ENCODE measurements around the gene RAB11B.
A peak's percentile ranks its signal among the peaks of the same experiment; 100 is the strongest.
"Not testable (repeated sequence)": the region's sequence is repeated elsewhere in the genome, so short reads cannot be mapped to it uniquely, and the experiment has no call there.

The RAB11B gene

GRCh38 chr19:8370176-8371010, 19.8 kb upstream of the RAB11B start:
- no peak for DNase-seq (ENCODE audit: low read depth)

GRCh38 chr19:8371011-8371804, 19.0 kb upstream of the RAB11B start:
- DNase-seq (ENCODE audit: low read depth) = no peak

DNA sequence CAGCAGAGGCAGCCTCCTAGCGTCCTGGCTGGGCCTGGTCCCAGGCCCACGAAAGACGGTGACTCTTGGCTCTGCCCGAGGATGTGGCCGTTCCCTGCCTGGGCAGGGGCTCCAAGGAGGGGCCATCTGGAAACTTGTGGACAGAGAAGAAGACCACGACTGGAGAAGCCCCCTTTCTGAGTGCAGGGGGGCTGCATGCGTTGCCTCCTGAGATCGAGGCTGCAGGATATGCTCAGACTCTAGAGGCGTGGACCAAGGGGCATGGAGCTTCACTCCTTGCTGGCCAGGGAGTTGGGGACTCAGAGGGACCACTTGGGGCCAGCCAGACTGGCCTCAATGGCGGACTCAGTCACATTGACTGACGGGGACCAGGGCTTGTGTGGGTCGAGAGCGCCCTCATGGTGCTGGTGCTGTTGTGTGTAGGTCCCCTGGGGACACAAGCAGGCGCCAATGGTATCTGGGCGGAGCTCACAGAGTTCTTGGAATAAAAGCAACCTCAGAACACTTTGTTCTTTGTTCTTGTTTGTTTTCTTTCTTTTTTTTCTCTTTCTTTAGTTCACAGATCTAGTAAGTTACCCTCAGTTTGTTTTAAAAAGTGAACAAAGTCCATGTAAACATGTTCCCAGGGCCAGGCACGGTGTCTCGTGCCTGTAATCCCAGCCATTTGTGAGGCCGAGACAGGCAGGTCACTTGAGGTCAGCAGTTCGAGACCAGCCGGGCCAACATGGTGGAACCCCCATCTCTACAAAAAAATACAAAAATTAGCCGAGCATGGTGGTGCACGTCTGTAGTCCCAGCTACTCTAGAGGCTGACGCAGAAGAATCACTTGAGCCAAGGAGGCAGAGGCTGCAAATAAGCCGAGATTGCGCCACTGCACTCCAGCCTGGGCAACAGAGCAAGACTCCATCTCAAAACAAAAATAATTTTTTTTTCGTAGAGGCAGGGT, 16.0 kb upstream of the RAB11B start:
- DNase-seq (ENCODE audit: low read depth) = no peak

DNA sequence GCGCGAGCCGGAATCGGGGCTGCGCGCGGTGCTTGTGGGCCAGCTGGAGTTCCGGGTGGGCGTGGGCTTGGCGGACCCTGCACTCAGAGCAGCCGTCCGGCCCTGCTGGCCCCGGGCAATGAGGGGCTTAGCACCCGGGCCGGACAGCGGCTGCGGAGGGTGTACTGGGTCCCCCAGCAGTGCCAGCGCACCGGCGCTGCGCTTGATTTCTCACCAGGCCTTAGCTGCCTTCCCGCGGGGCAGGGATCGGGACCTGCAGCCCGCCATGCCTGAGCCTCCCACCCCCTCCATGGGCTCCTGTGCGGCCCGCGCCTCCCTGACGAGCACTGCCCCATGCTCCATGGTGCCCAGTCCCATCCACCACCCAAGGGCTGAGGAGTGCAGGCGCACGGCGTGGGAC, 14.4 kb upstream of the RAB11B start:
- DNase-seq (ENCODE audit: low read depth) = not testable (repeated sequence)

- not testable (repeated sequence) for DNase-seq (ENCODE audit: low read depth)
Observed at GRCh38 chr19:8376373-8376974, 13.7 kb upstream of the RAB11B start.

GRCh38 chr19:8377598-8377997, 12.6 kb upstream of the RAB11B start:
- no peak for DNase-seq (ENCODE audit: low read depth)

- not testable (repeated sequence) for DNase-seq (ENCODE audit: low read depth)
Observed at GRCh38 chr19:8379156-8379891, 10.8 kb upstream of the RAB11B start.

DNA sequence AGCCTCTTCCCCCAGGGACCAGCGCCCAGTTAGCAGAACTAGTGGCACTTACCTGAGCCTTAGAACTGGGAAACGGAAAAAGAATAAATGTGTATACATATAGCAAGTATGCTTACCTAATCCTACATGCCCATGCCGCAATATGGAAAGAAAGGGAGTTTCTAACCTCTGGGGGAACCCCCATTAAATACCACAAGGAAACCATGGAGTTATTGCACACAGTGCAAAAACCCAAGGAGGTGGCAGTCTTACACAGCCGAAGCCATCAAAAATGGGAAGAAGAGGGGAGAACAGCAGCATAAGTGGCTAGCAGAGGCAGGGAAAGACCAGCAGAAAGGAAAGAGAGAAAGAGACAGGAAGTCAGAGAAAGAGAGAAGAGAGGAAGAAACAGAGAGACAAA, 5.6 kb upstream of the RAB11B start:
- DNase-seq (ENCODE audit: low read depth) = not testable (repeated sequence)

DNA sequence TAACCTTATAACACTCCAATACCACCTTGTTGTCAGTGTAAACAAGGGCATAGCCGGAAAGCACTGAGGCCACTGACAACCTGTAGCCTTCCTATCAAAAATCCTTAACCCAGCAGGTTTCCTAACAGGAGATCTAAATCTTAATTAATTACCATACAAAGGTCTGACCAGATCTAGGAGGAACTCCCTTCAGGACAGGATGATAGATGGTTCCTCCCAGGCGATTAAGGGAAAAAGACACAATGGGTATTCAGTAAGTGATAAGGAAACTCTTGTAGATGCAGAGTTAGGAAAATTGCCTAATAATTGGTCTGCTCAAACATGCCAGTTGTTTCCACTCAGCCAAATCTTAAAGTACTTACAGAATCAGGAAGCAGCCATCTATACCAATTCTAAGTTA, 5.1 kb upstream of the RAB11B start:
- not testable (repeated sequence) for DNase-seq (ENCODE audit: low read depth)

- DNase-seq (ENCODE audit: low read depth) = not testable (repeated sequence)
Observed at GRCh38 chr19:8385566-8385965, 4.6 kb upstream of the RAB11B start.

- not testable (repeated sequence) for DNase-seq (ENCODE audit: low read depth)
Observed at GRCh38 chr19:8386419-8386818, 3.7 kb upstream of the RAB11B start.

GRCh38 chr19:8386990-8387389, 3.2 kb upstream of the RAB11B start:
- DNase-seq (ENCODE audit: low read depth) = no peak

DNA sequence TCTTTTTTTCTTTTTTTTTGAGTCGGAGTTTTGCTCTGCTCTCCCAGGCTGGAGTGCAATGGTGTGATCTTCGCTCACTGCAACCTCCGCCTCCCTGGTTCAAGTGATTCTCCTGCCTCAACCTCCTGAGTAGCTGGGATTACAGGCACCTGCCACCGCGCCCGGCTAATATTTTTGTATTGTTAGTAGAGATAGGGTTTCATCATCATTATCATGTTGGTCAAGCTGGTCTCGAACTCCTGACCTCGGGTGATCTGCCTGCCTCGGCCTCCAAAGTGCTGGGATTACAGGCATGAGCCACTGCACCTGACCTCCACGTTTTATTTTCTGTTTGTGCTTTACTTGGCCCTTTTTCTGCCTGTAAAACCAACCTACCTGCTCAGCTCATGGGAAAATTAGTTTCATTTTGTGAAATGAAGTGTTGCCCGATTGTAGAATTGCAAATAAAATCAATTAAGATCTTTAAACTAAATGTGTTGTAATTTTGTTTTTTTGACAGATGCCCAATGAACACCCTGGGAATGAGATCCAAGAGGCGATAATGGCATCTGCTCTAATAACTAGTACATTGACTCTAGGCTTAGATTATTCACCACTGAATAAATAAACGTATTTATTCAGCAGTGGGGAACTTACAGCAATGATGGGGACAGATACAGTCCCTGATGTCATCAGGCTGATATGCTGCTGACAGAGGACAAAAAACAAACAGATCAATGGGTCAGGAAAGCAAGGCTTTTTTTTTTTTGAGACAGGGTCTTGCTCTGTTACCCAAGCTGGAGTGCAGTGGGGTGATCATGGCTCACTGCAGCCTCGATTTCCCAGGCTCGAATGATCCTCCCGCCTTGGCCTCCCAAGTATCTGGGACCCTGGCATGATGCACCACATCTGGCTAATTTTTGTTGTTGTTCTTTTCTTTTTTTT, 2.2 kb upstream of the RAB11B start:
- no peak for DNase-seq (ENCODE audit: low read depth)

- no peak for DNase-seq (ENCODE audit: low read depth)
Observed at GRCh38 chr19:8388612-8388958, 1.6 kb upstream of the RAB11B start.

- DNase-seq (ENCODE audit: low read depth) = peak; percentile 95
Observed at GRCh38 chr19:8390617-8390981, 439 bp downstream of the RAB11B start.

DNA sequence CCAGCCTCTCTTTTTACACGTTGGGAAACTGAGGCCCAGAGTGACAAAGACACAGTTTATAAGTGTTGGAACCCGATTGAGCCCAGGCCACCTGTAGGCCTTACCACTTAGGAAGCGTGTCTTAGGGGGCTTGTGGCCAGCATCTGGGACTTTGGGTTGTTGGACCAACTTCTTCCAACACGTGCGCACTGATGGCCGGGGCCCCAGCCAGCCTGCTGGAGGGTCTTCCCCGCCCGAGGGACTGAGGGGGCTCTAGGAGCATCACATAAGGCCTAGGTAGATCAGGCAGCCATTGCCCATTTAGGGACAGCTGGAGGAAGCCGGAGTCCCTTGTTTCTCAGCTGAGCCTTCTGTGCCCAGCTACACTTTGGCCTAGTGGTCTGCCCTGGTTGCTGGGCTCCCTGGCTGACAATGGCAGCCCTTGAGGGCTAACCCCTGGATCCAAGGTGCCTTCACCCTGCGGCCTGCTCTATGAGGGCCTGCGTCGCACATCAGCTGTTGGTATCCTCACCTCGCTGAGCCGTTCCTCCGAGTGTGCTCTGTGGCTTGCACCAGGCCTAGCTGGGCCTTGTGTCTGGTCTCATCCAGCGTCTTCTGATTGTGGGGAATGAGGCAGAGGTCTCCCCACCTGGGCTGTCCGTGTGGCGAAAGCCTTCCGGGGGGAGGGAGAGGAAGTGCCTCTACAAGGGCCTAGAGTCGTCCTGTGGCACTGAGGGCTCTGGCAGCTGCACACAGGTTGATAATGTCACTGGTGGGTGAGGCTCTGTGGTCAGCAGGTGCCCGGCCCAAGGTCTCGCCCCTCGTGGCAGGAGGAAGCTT, 1.2 kb downstream of the RAB11B start:
- no peak for DNase-seq (ENCODE audit: low read depth)

DNA sequence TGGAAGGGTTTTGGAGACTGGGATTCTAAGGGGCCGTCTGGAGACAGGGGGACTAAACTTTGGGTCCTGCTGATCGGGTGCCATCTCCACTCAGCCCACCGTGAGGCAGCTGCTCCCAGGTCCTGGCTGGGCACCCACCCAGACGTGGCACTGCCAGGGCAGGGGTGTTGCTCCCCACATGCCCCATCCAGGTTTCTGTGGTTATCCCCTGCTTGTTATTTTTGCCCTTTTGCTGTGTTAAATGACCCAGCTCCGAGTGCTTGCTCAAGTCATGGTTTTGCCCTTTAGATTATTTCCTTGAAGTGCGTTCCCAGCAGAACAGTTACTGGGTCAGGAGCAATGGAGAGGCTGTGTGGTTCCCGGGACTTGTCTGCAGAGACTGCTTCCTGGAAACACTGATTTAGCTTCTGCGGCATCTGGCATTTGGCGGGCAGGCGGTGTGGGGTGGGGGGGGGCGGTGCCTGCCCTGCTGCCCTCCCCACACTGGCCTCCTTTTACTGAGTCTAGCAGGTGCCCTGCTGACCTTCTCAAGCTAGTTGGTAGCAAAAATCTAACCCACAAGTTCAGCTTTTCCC, 1.9 kb downstream of the RAB11B start:
- DNase-seq (ENCODE audit: low read depth) = no peak

GRCh38 chr19:8393192-8393870, 3.2 kb downstream of the RAB11B start:
- no peak for DNase-seq (ENCODE audit: low read depth)
